GM23338 (cell line): Measurements from ENCODE around the gene CD6. TPM values are rescaled to one million over a fixed set of nuclear protein-coding genes. Genes with fewer than 3 reads are reported as not detected.

Experiments used
- ATAC-seq: fragments of 200-7000 bp; cut with Tn5 transposase; 3 replicates; pipeline ENCODE4 v1.9.1; 2020
- DNase-seq: peaks from one replicate; pipeline ENCODE4 v3.0.0-alpha.2; 2015; ENCODE audit warnings: low spot score
- H2AFZ ChIP-seq: fragments of 200-600 bp; sonication (generic); 2 replicates; pipeline ENCODE4 v1.8.0; 2016; ENCODE audit warnings: antibody characterized with exemption, mild to moderate bottlenecking, moderate library complexity
- H3F3A ChIP-seq: fragments of 200-600 bp; sonication (generic); replicated peaks from 2 replicates; pipeline ENCODE4 v1.8.0; 2017; ENCODE audit warnings: antibody characterized with exemption, mixed run types, low read depth
- H3K27ac ChIP-seq: fragments of 200-600 bp; sonication (generic); 2 replicates; pipeline ENCODE4 v1.6.1; 2016; ENCODE audit warnings: low read depth
- H3K27me3 ChIP-seq: fragments of 200-600 bp; sonication (generic); 2 replicates; pipeline ENCODE4 v1.8.0; 2016; ENCODE audit warnings: mild to moderate bottlenecking, mixed run types, moderate library complexity; ENCODE audit not compliant: insufficient read depth
- H3K36me3 ChIP-seq: fragments of 200-600 bp; sonication (generic); 2 replicates; pipeline ENCODE4 v1.8.0; 2016; ENCODE audit warnings: mild to moderate bottlenecking; ENCODE audit not compliant: insufficient read depth
- H3K4me1 ChIP-seq: fragments of 200-600 bp; sonication (generic); 2 replicates; pipeline ENCODE4 v1.8.0; 2016; ENCODE audit warnings: mild to moderate bottlenecking, moderate library complexity; ENCODE audit not compliant: insufficient read depth
- H3K4me2 ChIP-seq: fragments of 200-600 bp; sonication (generic); 2 replicates; pipeline ENCODE4 v1.7.1; 2017; ENCODE audit warnings: mixed run types
- H3K4me3 ChIP-seq: fragments of 200-600 bp; sonication (generic); 2 replicates; pipeline ENCODE4 v1.6.1; 2016; ENCODE audit warnings: mixed run types
- H3K79me2 ChIP-seq: fragments of 200-600 bp; sonication (generic); replicated peaks from 2 replicates; pipeline ENCODE4 v1.8.0; 2017; ENCODE audit warnings: mild to moderate bottlenecking; ENCODE audit not compliant: insufficient read depth
- H3K9me2 ChIP-seq: fragments of 200-600 bp; sonication (generic); 2 replicates; pipeline ENCODE4 v1.8.0; 2017; ENCODE audit not compliant: insufficient read depth
- H4K20me1 ChIP-seq: fragments of 200-600 bp; sonication (generic); replicated peaks from 2 replicates; pipeline ENCODE4 v1.8.0; 2017; ENCODE audit warnings: mild to moderate bottlenecking; ENCODE audit not compliant: insufficient read depth
- H3K27ac Mint-ChIP-seq: 2 replicates; pipeline ENCODE4 v1.8.0; 2020; ENCODE audit warnings: inconsistent platforms, mild to moderate bottlenecking, moderate library complexity, mixed read lengths
- H3K27me3 Mint-ChIP-seq: 3 replicates; pipeline ENCODE4 v1.8.0; 2022; ENCODE audit warnings: low read depth, mild to moderate bottlenecking, moderate library complexity, mixed read lengths, inconsistent platforms; ENCODE audit not compliant: insufficient read depth, poor library complexity
- H3K36me3 Mint-ChIP-seq: 3 replicates; pipeline ENCODE4 v1.8.0; 2021; ENCODE audit warnings: low read depth, mild to moderate bottlenecking, inconsistent platforms, moderate library complexity, mixed read lengths
- H3K4me1 Mint-ChIP-seq: 3 replicates; pipeline ENCODE4 v1.8.0; 2020; ENCODE audit warnings: mild to moderate bottlenecking, inconsistent platforms, mixed read lengths
- H3K4me3 Mint-ChIP-seq: 3 replicates; pipeline ENCODE4 v1.8.0; 2021; ENCODE audit warnings: moderate library complexity, mild to moderate bottlenecking, inconsistent platforms, mixed read lengths
- H3K9me3 Mint-ChIP-seq: 3 replicates; pipeline ENCODE4 v1.8.0; 2020; ENCODE audit warnings: moderate library complexity, mild to moderate bottlenecking, inconsistent platforms, mixed read lengths
- CREB1 ChIP-seq: fragments of 250-450 bp; sonication (Bioruptor Pico); IDR thresholded peaks from 2 replicates; pipeline ENCODE4 v1.5.0; 2020; ENCODE audit warnings: low read depth, mild to moderate bottlenecking, moderate library complexity
- EZH2 ChIP-seq: fragments of 200-600 bp; sonication (generic); IDR thresholded peaks from one replicate; pipeline ENCODE4 v1.8.0; 2017; ENCODE audit warnings: antibody characterized with exemption, mild to moderate bottlenecking, low read depth; ENCODE audit not compliant: unreplicated experiment
- JUNB ChIP-seq: IDR thresholded peaks from one replicate; pipeline ENCODE4 v1.6.1; 2016; ENCODE audit warnings: antibody characterized with exemption; ENCODE audit not compliant: unreplicated experiment
- POLR2AphosphoS5 ChIP-seq: IDR thresholded peaks from 2 replicates; pipeline ENCODE4 v1.6.1; 2016; ENCODE audit warnings: antibody characterized with exemption, low read depth
- REST ChIP-seq: IDR thresholded peaks from one replicate; pipeline ENCODE4 v1.6.1; 2018; ENCODE audit warnings: antibody characterized with exemption; ENCODE audit not compliant: unreplicated experiment
- STAT1 ChIP-seq: IDR thresholded peaks from one replicate; pipeline ENCODE4 v1.6.1; 2016; ENCODE audit warnings: antibody characterized with exemption; ENCODE audit not compliant: unreplicated experiment
- ZNF114 ChIP-seq: fragments of 250-450 bp; sonication (Bioruptor Pico); IDR thresholded peaks from 2 replicates; pipeline ENCODE4 v1.5.0; 2020; ENCODE audit warnings: mild to moderate bottlenecking, moderate library complexity
- ZNF331 ChIP-seq: fragments of 250-450 bp; sonication (Bioruptor Pico); IDR thresholded peaks from 2 replicates; pipeline ENCODE4 v1.5.0; 2020; ENCODE audit warnings: low read depth, mild to moderate bottlenecking, moderate library complexity
- ZNF462 ChIP-seq: fragments of 250-450 bp; sonication (Bioruptor Pico); IDR thresholded peaks from 2 replicates; pipeline ENCODE4 v1.5.0; 2020; ENCODE audit warnings: mild to moderate bottlenecking, moderate library complexity
- polyA plus RNA-seq: library from polyadenylated mRNA; unstranded; fragments of >200 nt; fragmentation: Nextera tagmentation; extraction: Ambion mirVana; gene quantifications from 2 replicates; pipeline ENCODE4 v1.2.1, GENCODE V29; 2016
- total RNA-seq: library from RNA; depleted of rRNA; stranded (reverse); fragments of >200 nt; shearing (Covaris generic); gene quantifications from 2 replicates; pipeline ENCODE4 v1.2.3, GENCODE V29; 2014
- TF ChIP-seq, protein P1 (sequence below), 2 experiments: fragments of 200-600 bp in 1 of 2; sonication (generic) in 1 of 2; conservative IDR thresholded peaks; 2 replicates each; pipeline versions ENCODE4 v1.5.1 to v1.6.1; 2016 to 2017; ENCODE audit warnings: antibody characterized with exemption in 2 of 2, low read depth in 2 of 2, mild to moderate bottlenecking in 2 of 2, moderate library complexity in 1 of 2
- TF ChIP-seq, protein P2 (sequence below): IDR thresholded peaks from 2 replicates; pipeline ENCODE4 v1.6.1; 2016; ENCODE audit warnings: antibody characterized with exemption

Gene CD6
- total and polyA plus RNA-seq, 2 experiments from 2014 or later: 0.49 TPM; not detected in 1

DNA sequence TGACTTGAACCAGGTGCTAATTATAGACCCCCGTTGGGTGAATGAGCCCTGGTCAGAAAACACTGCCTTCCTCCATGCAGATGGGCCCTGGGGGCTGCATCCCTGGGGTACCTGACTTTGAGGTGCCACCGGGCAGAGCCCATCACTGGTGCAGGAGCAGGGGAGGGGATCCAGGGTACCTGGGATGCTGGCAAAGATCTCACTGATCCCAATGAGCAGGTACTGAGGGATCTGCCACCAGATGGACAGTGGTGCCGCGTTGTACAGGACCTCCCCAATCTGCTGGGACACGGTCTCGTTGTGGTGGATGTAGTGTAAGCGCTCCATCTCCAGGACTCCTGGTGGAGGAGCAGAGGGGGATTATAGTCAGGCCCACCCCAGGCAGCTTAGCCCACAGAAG lies 32.2 kb upstream of the CD6 start (continued):
- TF ChIP-seq, protein P1, sequence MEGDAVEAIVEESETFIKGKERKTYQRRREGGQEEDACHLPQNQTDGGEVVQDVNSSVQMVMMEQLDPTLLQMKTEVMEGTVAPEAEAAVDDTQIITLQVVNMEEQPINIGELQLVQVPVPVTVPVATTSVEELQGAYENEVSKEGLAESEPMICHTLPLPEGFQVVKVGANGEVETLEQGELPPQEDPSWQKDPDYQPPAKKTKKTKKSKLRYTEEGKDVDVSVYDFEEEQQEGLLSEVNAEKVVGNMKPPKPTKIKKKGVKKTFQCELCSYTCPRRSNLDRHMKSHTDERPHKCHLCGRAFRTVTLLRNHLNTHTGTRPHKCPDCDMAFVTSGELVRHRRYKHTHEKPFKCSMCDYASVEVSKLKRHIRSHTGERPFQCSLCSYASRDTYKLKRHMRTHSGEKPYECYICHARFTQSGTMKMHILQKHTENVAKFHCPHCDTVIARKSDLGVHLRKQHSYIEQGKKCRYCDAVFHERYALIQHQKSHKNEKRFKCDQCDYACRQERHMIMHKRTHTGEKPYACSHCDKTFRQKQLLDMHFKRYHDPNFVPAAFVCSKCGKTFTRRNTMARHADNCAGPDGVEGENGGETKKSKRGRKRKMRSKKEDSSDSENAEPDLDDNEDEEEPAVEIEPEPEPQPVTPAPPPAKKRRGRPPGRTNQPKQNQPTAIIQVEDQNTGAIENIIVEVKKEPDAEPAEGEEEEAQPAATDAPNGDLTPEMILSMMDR (conservative IDR thresholded peaks at IDR 0.05; ENCODE audit: low read depth in 2 of 2): no peak
- TF ChIP-seq, protein P2, sequence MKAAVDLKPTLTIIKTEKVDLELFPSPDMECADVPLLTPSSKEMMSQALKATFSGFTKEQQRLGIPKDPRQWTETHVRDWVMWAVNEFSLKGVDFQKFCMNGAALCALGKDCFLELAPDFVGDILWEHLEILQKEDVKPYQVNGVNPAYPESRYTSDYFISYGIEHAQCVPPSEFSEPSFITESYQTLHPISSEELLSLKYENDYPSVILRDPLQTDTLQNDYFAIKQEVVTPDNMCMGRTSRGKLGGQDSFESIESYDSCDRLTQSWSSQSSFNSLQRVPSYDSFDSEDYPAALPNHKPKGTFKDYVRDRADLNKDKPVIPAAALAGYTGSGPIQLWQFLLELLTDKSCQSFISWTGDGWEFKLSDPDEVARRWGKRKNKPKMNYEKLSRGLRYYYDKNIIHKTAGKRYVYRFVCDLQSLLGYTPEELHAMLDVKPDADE: no peak
- TF ChIP-seq ZNF114 (no peak), EZH2 (no peak)

DNA sequence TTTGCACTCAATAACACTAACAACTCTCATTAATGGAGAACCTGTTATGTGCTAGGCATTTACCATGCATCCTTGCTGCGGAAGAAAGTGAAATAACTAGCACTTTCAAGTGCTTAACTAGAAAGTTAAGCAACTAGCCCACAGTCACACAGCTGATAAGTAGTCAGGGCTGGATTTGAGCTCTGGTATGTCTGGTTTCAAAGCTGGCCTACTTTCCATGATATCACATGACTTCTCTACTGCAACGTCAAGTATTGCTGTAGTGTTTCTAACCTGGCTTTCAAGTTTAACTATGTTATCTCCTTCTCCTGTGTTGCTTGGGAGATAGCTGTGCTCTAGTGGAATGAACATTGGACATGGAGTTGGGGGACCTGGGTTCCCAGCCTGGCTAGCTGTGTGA lies 31.6 kb upstream of the CD6 start:
- H3K36me3 Mint-ChIP-seq: peaks cover 15% of the 10 kb centered on the region; the same call in 2 of the 3 replicates
- no peak overlapping the region for H3K4me2 ChIP-seq
- H3K27ac Mint-ChIP-seq: no peak overlapping the region
- H3K79me2 ChIP-seq: no peaks in the 10 kb centered on the region
- H3K9me3 Mint-ChIP-seq: no peaks in the 10 kb centered on the region
- no peaks in the 10 kb centered on the region for H3K36me3 ChIP-seq
- no peak overlapping the region for H3K4me3 ChIP-seq
- H3F3A ChIP-seq: no peaks in the 10 kb centered on the region
- ATAC-seq (no peak), DNase-seq (no peak)
- no peak overlapping the region for H3K4me3 Mint-ChIP-seq
- H3K4me1 ChIP-seq: no peaks in the 10 kb centered on the region
- H3K27ac ChIP-seq: no peak overlapping the region
- peaks cover 3% of the 10 kb centered on the region; the same call in 1 of the 2 replicates for H4K20me1 ChIP-seq
- no peaks in the 10 kb centered on the region for H3K9me2 ChIP-seq
- H3K27me3 ChIP-seq: no peaks in the 10 kb centered on the region
- no peak overlapping the region for H2AFZ ChIP-seq
- H3K27me3 Mint-ChIP-seq: peaks cover 9% of the 10 kb centered on the region
- H3K4me1 Mint-ChIP-seq: peaks cover 6% of the 10 kb centered on the region; the same call in 2 of the 3 replicates
- TF ChIP-seq CREB1 (CRISPR knock-in tag) (no peak), REST (no peak), EZH2 (no peak), ZNF331 (CRISPR knock-in tag) (no peak), ZNF114 (no peak), POLR2AphosphoS5 (no peak), ZNF462 (no peak), STAT1 (no peak), JUNB (no peak)
- TF ChIP-seq, protein P2: no peak
